ENCODE measurements around the gene PMVK.
"Not testable (repeated sequence)": the region's sequence is repeated elsewhere in the genome, so short reads cannot be mapped to it uniquely, and the experiment has no call there.

PMVK gene

GRCh38 chr1:154925335-154926170 is 11.0 kb downstream of the PMVK start:
- DNase-seq (ENCODE audit: extremely low read depth in 1 of 2, low read depth in 1 of 2): no peak

GRCh38 chr1:154923695-154924094 is 12.8 kb downstream of the PMVK start:
- no peak for DNase-seq (ENCODE audit: extremely low read depth in 1 of 2, low read depth in 1 of 2)

- no peak for DNase-seq (ENCODE audit: extremely low read depth in 1 of 2, low read depth in 1 of 2)
Measured at GRCh38 chr1:154913273-154913672, 23.2 kb downstream of the PMVK start.

GRCh38 chr1:154912755-154913154 is 23.8 kb downstream of the PMVK start:
- no peak for DNase-seq (ENCODE audit: extremely low read depth in 1 of 2, low read depth in 1 of 2)

- DNase-seq (ENCODE audit: extremely low read depth in 1 of 2, low read depth in 1 of 2): no peak
Measured at GRCh38 chr1:154911691-154912550, 24.6 kb downstream of the PMVK start.

GRCh38 chr1:154910851-154911250 is 25.7 kb downstream of the PMVK start:
- DNase-seq (ENCODE audit: extremely low read depth in 1 of 2, low read depth in 1 of 2): no peak

GRCh38 chr1:154908937-154909336 is 27.6 kb downstream of the PMVK start:
- DNase-seq (ENCODE audit: extremely low read depth in 1 of 2, low read depth in 1 of 2): no peak

GRCh38 chr1:154908129-154908528 is 28.4 kb downstream of the PMVK start:
- not testable (repeated sequence) for DNase-seq (ENCODE audit: extremely low read depth in 1 of 2, low read depth in 1 of 2)

- no peak for DNase-seq (ENCODE audit: extremely low read depth in 1 of 2, low read depth in 1 of 2)
Measured at GRCh38 chr1:154906621-154907081, 29.9 kb downstream of the PMVK start.

- no peak for DNase-seq (ENCODE audit: extremely low read depth in 1 of 2, low read depth in 1 of 2)
Measured at GRCh38 chr1:154902938-154903566, 33.5 kb downstream of the PMVK start.

- DNase-seq (ENCODE audit: extremely low read depth in 1 of 2, low read depth in 1 of 2): no peak
Measured at GRCh38 chr1:154901591-154901990, 34.9 kb downstream of the PMVK start.

GRCh38 chr1:154899041-154899440 is 37.5 kb downstream of the PMVK start:
- DNase-seq (ENCODE audit: extremely low read depth in 1 of 2, low read depth in 1 of 2): no peak

- DNase-seq (ENCODE audit: extremely low read depth in 1 of 2, low read depth in 1 of 2): no peak
Measured at GRCh38 chr1:154896771-154897286, 39.7 kb downstream of the PMVK start.

- no peak for DNase-seq (ENCODE audit: extremely low read depth in 1 of 2, low read depth in 1 of 2)
Measured at GRCh38 chr1:154895798-154896197, 40.7 kb downstream of the PMVK start.

GRCh38 chr1:154891452-154891851 is 45.1 kb downstream of the PMVK start:
- no peak for DNase-seq (ENCODE audit: extremely low read depth in 1 of 2, low read depth in 1 of 2)

GRCh38 chr1:154888757-154889156 is 47.8 kb downstream of the PMVK start:
- DNase-seq (ENCODE audit: extremely low read depth in 1 of 2, low read depth in 1 of 2): no peak

- no peak for DNase-seq (ENCODE audit: extremely low read depth in 1 of 2, low read depth in 1 of 2)
Measured at GRCh38 chr1:154886281-154887015, 50.1 kb downstream of the PMVK start.

- no peak for DNase-seq (ENCODE audit: extremely low read depth in 1 of 2, low read depth in 1 of 2)
Measured at GRCh38 chr1:154884869-154885701, 51.4 kb downstream of the PMVK start.

Measured in activated CD8-positive, alpha-beta memory T cell treated with anti-CD3 and anti-CD28 coated beads for 1 hour (primary cell).